ENCODE data around the gene ARID4B.
A peak's percentile ranks its signal among the peaks of the same experiment; 100 is the strongest.

Gene ARID4B

GRCh38 chr1:235149824-235150223 is 178.2 kb downstream of the ARID4B start:
- H3K4me1 Mint-ChIP-seq, result no peaks in the 10 kb centered on the region

GRCh38 chr1:235147269-235147668 is 180.7 kb downstream of the ARID4B start:
- H3K27me3 Mint-ChIP-seq (ENCODE audit: low read depth, poor library complexity), result no peaks in the 10 kb centered on the region
- H3K36me3 Mint-ChIP-seq (ENCODE audit: low read depth), result peaks cover 92% of the 10 kb centered on the region
- no peaks in the 10 kb centered on the region for H3K4me1 Mint-ChIP-seq
- H3K4me3 Mint-ChIP-seq, result no peak overlapping the region
- H3K9me3 Mint-ChIP-seq, result no peaks in the 10 kb centered on the region
- no peak for DNase-seq
- TF ChIP-seq CTCF (IDR thresholded peaks at IDR 0.05), result no peak
- no peak overlapping the region for H3K27ac Mint-ChIP-seq

More at GRCh38 chr1:235149824-235150223, 178.2 kb downstream of the ARID4B start:
- H3K36me3 Mint-ChIP-seq (ENCODE audit: low read depth), result peaks cover 93% of the 10 kb centered on the region
- no peak overlapping the region for H3K27ac Mint-ChIP-seq
- no peaks in the 10 kb centered on the region for H3K9me3 Mint-ChIP-seq
- no peak for TF ChIP-seq CTCF (IDR thresholded peaks at IDR 0.05)
- H3K27me3 Mint-ChIP-seq (ENCODE audit: low read depth, poor library complexity), result no peaks in the 10 kb centered on the region
- H3K4me3 Mint-ChIP-seq, result no peak overlapping the region
- no peak for DNase-seq

GRCh38 chr1:235145639-235146038 is 182.3 kb downstream of the ARID4B start:
- peaks cover 95% of the 10 kb centered on the region for H3K36me3 Mint-ChIP-seq (ENCODE audit: low read depth)

GRCh38 chr1:235142991-235143390 is 185.0 kb downstream of the ARID4B start:
- no peak for DNase-seq
- no peaks in the 10 kb centered on the region for H3K27me3 Mint-ChIP-seq (ENCODE audit: low read depth, poor library complexity)
- no peak overlapping the region for H3K4me3 Mint-ChIP-seq
- peaks cover 80% of the 10 kb centered on the region for H3K36me3 Mint-ChIP-seq (ENCODE audit: low read depth)
- H3K27ac Mint-ChIP-seq, result no peak overlapping the region
- H3K9me3 Mint-ChIP-seq, result no peaks in the 10 kb centered on the region
- no peak for TF ChIP-seq CTCF (IDR thresholded peaks at IDR 0.05)
- no peaks in the 10 kb centered on the region for H3K4me1 Mint-ChIP-seq

More at GRCh38 chr1:235145639-235146038, 182.3 kb downstream of the ARID4B start:
- H3K9me3 Mint-ChIP-seq, result no peaks in the 10 kb centered on the region
- no peaks in the 10 kb centered on the region for H3K4me1 Mint-ChIP-seq
- H3K27me3 Mint-ChIP-seq (ENCODE audit: low read depth, poor library complexity), result no peaks in the 10 kb centered on the region
- no peak for TF ChIP-seq CTCF (IDR thresholded peaks at IDR 0.05)
- H3K27ac Mint-ChIP-seq, result no peak overlapping the region
- no peak for DNase-seq
- H3K4me3 Mint-ChIP-seq, result no peak overlapping the region

- Mint-ChIP-seq H3K4me1 (no peaks in the 10 kb centered on the region), H3K36me3 (ENCODE audit: low read depth) (peaks cover 79% of the 10 kb centered on the region), H3K4me3 (no peak overlapping the region), H3K27ac (no peak overlapping the region), H3K9me3 (no peaks in the 10 kb centered on the region), H3K27me3 (ENCODE audit: low read depth, poor library complexity) (no peaks in the 10 kb centered on the region)
- TF ChIP-seq CTCF (IDR thresholded peaks at IDR 0.05), result no peak
- no peak for DNase-seq
Measured at GRCh38 chr1:235139315-235139714, 188.7 kb downstream of the ARID4B start.

- Mint-ChIP-seq H3K27ac (peak overlapping the region; percentile 7), H3K27me3 (ENCODE audit: low read depth, poor library complexity) (no peaks in the 10 kb centered on the region), H3K4me3 (no peak overlapping the region), H3K36me3 (ENCODE audit: low read depth) (peaks cover 78% of the 10 kb centered on the region), H3K4me1 (no peaks in the 10 kb centered on the region), H3K9me3 (no peaks in the 10 kb centered on the region)
- no peak for DNase-seq
- no peak for TF ChIP-seq CTCF (IDR thresholded peaks at IDR 0.05)
Measured at GRCh38 chr1:235138821-235139220, 189.2 kb downstream of the ARID4B start.

Data from nephron progenitor cell (in vitro differentiated cells).